ENCODE data around the gene COPE. TPM values are rescaled to one million over a fixed set of nuclear protein-coding genes. Genes with fewer than 3 reads are reported as not detected.

Gene COPE
- total and polyA plus RNA-seq, 2 of the 4 experiments (the other 2 are of a cell fraction) = 347 to 461 TPM

DNA sequence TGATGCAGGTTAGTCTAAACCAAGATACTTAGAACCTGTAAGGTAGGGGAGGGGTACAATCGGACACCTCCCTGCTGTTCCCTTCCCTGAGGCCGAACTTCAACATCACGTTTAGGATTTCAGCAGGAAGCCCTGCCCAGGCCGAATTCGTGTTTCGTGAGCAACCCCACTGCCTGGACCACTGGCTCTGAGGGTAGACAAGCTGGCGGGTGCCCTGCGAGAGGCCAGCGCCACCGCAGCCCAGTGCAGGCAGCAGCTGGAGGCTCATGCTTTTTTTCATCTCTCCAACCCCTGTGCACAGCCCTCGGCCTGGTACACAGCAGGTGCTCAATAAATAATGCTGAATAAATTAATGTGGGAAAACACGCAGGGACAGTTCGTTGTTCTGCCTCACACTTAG is 14.1 kb upstream of the COPE start:
- Histone ChIP-seq H4K5ac (ENCODE audit: low read depth, low read length) (no peak overlapping the region), H4K20me1 (ENCODE audit: insufficient read depth, low read length) (peaks cover 25% of the 10 kb centered on the region), H2BK15ac (ENCODE audit: low read depth, low read length) (no peak overlapping the region), H2BK5ac (ENCODE audit: low read depth, low read length, poor library complexity, severe bottlenecking) (no peak overlapping the region), H3K56ac (ENCODE audit: extremely low read depth, insufficient read depth, low read length) (no peak overlapping the region), H3K4me1 (ENCODE audit: control insufficient read depth, insufficient read depth, low read length) (no peaks in the 10 kb centered on the region), H3K9ac (ENCODE audit: low read depth, low read length) (no peak overlapping the region), H2AK5ac (ENCODE audit: low read depth, low read length) (no peak overlapping the region), H3K4ac (ENCODE audit: low read depth, low read length) (no peak overlapping the region), H3K18ac (ENCODE audit: low read depth, low read length) (no peak overlapping the region), H3K4me2 (ENCODE audit: low read depth, low read length) (no peak overlapping the region), H3K9me3 (ENCODE audit: control insufficient read depth, insufficient read depth, low read length) (no peaks in the 10 kb centered on the region), H2AK9ac (replicated peaks; ENCODE audit: low read depth, low read length, poor library complexity) (no peak overlapping the region), H3K27ac (ENCODE audit: insufficient read depth, low read length) (no peak overlapping the region), H3K79me1 (ENCODE audit: low read depth in 1 of 2, low read length in 2 of 2) (peaks cover 15 to 33% of the 10 kb centered on the region in 2 experiments), H3K4me3 (ENCODE audit: insufficient read depth, low read depth, low read length) (no peak overlapping the region), H2BK120ac (ENCODE audit: low read depth, low read length) (no peak overlapping the region), H3K9me1 (ENCODE audit: insufficient read depth, low read length) (peaks cover 4% of the 10 kb centered on the region; the same call in 1 of the 2 replicates), H4K8ac (ENCODE audit: low read depth in 2 of 2, low read length in 2 of 2) (no peak overlapping the region), H3K27me3 (ENCODE audit: control insufficient read depth, insufficient read depth, low read length) (no peaks in the 10 kb centered on the region), H2AFZ (replicated peaks; ENCODE audit: low read length, poor library complexity) (no peak overlapping the region), H3K36me3 (ENCODE audit: control insufficient read depth, insufficient read depth, low read length) (peaks cover 59% of the 10 kb centered on the region), H4K91ac (ENCODE audit: insufficient read depth, low read depth, low read length) (no peak overlapping the region), H2BK20ac (ENCODE audit: low read depth, low read length) (no peak overlapping the region), H3K14ac (replicated peaks; ENCODE audit: low read depth, low read length) (no peak overlapping the region), H3K23ac (ENCODE audit: low read depth, low read length) (no peak overlapping the region)
- intact Hi-C loops (cut with micrococcal nuclease) = no loop called here
- DNase-seq = no peak
- TF ChIP-seq NFE2L2 (IDR thresholded peaks at IDR 0.05; ENCODE audit: low read depth, low read length) = no peak
- TF ChIP-seq POLR2A (IDR thresholded peaks at IDR 0.05; ENCODE audit: low read depth, low read length) = no peak
- TF ChIP-seq, protein P1, sequence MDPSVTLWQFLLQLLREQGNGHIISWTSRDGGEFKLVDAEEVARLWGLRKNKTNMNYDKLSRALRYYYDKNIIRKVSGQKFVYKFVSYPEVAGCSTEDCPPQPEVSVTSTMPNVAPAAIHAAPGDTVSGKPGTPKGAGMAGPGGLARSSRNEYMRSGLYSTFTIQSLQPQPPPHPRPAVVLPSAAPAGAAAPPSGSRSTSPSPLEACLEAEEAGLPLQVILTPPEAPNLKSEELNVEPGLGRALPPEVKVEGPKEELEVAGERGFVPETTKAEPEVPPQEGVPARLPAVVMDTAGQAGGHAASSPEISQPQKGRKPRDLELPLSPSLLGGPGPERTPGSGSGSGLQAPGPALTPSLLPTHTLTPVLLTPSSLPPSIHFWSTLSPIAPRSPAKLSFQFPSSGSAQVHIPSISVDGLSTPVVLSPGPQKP (IDR thresholded peaks at IDR 0.05; ENCODE audit: borderline replicate concordance, low read depth, low read length) = no peak
- no peak for TF ChIP-seq MAZ (IDR thresholded peaks at IDR 0.05; ENCODE audit: borderline replicate concordance, low read depth, low read length)
- TF ChIP-seq FOS (IDR thresholded peaks at IDR 0.05; ENCODE audit: low read depth, low read length) = no peak
- TF ChIP-seq MXI1 (IDR thresholded peaks at IDR 0.05; ENCODE audit: borderline replicate concordance, low read depth, low read length) = no peak
- TF ChIP-seq MAFK (IDR thresholded peaks at IDR 0.05; ENCODE audit: low read depth, low read length) = no peak
- TF ChIP-seq, protein P2, sequence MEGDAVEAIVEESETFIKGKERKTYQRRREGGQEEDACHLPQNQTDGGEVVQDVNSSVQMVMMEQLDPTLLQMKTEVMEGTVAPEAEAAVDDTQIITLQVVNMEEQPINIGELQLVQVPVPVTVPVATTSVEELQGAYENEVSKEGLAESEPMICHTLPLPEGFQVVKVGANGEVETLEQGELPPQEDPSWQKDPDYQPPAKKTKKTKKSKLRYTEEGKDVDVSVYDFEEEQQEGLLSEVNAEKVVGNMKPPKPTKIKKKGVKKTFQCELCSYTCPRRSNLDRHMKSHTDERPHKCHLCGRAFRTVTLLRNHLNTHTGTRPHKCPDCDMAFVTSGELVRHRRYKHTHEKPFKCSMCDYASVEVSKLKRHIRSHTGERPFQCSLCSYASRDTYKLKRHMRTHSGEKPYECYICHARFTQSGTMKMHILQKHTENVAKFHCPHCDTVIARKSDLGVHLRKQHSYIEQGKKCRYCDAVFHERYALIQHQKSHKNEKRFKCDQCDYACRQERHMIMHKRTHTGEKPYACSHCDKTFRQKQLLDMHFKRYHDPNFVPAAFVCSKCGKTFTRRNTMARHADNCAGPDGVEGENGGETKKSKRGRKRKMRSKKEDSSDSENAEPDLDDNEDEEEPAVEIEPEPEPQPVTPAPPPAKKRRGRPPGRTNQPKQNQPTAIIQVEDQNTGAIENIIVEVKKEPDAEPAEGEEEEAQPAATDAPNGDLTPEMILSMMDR (conservative IDR thresholded peaks at IDR 0.05; ENCODE audit: low read depth, low read length) = no peak
- no peak for TF ChIP-seq RCOR1 (IDR thresholded peaks at IDR 0.05; ENCODE audit: insufficient replicate concordance, low read length)
- no peak for TF ChIP-seq RAD21 (IDR thresholded peaks at IDR 0.05; ENCODE audit: low read length)
- no peak for TF ChIP-seq CEBPB (IDR thresholded peaks at IDR 0.05; ENCODE audit: low read depth, low read length)
- TF ChIP-seq SMC3 (IDR thresholded peaks at IDR 0.05; ENCODE audit: low read depth, low read length) = no peak
- no peak for TF ChIP-seq BHLHE40 (IDR thresholded peaks at IDR 0.05; ENCODE audit: low read depth, low read length)
- TF ChIP-seq, protein P3, sequence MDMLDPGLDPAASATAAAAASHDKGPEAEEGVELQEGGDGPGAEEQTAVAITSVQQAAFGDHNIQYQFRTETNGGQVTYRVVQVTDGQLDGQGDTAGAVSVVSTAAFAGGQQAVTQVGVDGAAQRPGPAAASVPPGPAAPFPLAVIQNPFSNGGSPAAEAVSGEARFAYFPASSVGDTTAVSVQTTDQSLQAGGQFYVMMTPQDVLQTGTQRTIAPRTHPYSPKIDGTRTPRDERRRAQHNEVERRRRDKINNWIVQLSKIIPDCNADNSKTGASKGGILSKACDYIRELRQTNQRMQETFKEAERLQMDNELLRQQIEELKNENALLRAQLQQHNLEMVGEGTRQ (IDR thresholded peaks at IDR 0.05; ENCODE audit: low read depth, low read length) = no peak
- TF ChIP-seq RFX5 (IDR thresholded peaks at IDR 0.05; ENCODE audit: low read depth, low read length) = no peak
- TF ChIP-seq CHD1 (IDR thresholded peaks at IDR 0.05; ENCODE audit: low read depth, low read length) = no peak
- in situ Hi-C loops (cut with MboI; ENCODE audit: low sequenced_read_pairs) = no loop called here
- ChIA-PET CTCF (no interaction called here), POLR2A (ENCODE audit: unreplicated experiment) (no interaction called here)
- 85% methylated on average over 4 of the region's 13 CpGs; no CpG with 5 or more reads in 1 of the 2 experiments for WGBS, 2 experiments (ENCODE audit: extremely low coverage in 2 of 2, insufficient read length in 1 of 2)
- ATAC-seq (ENCODE audit: low read depth) = no peak
- dilution Hi-C loops (cut with HindIII; ENCODE audit: low sequenced_read_pairs, unreplicated experiment) = no loop called here
- no TSS peak for BruUV-seq (replicated peaks)
